DMS153 treated with DMSO at 0.1 percent for 48 hours (cell line): ENCODE data around the gene SMYD2.
"Not testable (repeated sequence)": the region's sequence is repeated elsewhere in the genome, so short reads cannot be mapped to it uniquely, and the experiment has no call there.

Experiments used
- DNase-seq: peaks from one replicate; lab custom pipeline; 2025; ENCODE audit not compliant: unreplicated experiment; lab: John Stamatoyannopoulos, UW

SMYD2 gene

DNA sequence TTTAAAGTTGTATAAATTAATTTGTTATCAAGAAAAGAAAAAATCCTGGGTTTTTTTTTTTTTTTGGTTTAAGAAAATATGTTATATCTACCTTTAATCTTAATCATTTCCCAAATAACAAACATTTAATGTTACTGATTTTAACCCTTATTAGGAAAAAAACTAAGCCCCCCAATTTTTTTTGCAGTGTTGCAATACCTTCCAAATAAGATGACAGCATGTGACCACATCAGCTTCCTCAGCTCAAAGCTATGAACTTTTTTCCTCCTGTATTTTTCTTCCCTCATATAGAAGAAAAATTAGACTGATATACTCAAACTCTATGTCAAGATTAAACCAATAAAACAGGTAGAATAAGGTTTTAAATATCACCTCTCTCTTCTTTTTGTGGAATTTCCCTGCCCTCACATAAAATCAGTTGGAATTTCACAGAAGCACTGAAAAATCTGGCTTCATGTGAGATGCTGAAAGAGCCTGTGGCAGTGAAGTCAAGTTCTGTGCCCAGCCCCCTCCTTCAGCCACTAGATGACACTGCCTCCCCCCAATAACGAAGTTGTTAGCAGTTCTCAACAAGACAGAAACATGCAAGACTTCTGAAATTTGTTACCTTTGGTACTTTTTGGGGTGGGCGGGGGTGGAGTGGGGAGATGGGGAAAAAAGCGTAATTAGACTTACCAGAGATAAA, 9.6 kb upstream of the SMYD2 start:
- no peak for DNase-seq

GRCh38 chr1:214271995-214272731, 8.8 kb upstream of the SMYD2 start:
- DNase-seq: no peak

DNA sequence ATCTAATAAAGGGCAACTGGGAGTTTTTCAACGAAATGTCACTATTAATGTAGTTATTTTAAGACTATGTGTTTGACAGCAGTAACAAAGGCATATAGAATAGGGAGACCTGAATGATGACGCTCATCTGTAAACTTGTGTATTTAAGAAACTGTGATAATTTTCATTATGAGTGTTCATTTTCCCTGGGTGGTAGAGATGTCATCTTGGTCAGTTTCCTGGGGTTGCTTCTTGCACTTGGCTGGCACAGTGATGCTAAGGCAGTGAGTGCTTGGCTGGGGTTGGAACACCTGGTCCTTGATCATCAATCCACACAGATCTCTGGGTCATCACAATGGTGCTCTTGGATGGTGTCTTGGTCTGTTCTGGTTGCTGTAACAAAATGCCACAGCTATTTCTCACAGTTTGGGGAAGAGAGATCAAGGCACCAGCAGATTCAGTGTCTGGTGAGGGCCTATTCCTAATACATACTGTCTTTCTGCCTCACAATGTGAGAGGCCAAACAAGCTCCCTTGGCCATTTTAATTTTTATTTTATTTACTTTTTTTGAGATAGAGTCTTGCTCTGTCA, 7.9 kb upstream of the SMYD2 start:
- DNase-seq: no peak

GRCh38 chr1:214275700-214276099, 5.3 kb upstream of the SMYD2 start:
- not testable (repeated sequence) for DNase-seq

DNA sequence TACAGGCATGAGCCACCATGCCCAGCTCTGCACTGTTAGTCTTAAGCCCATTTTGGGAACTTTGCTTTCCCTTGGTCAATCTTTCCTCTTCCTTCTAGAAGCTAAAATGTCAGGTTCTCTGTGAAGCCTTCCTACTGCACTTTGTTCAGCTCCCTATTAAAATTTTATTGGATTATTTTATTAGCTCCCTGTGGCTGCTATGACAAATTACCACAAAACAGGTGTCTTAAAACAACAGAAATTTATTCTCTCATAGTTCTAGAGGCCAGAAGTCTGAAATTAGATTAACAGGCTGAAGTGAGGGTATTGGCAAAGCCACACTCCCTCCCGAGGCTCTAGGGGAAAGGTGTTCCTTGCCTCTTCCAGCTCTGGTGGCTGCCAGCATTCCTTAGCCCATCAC, 4.2 kb upstream of the SMYD2 start:
- no peak for DNase-seq

DNA sequence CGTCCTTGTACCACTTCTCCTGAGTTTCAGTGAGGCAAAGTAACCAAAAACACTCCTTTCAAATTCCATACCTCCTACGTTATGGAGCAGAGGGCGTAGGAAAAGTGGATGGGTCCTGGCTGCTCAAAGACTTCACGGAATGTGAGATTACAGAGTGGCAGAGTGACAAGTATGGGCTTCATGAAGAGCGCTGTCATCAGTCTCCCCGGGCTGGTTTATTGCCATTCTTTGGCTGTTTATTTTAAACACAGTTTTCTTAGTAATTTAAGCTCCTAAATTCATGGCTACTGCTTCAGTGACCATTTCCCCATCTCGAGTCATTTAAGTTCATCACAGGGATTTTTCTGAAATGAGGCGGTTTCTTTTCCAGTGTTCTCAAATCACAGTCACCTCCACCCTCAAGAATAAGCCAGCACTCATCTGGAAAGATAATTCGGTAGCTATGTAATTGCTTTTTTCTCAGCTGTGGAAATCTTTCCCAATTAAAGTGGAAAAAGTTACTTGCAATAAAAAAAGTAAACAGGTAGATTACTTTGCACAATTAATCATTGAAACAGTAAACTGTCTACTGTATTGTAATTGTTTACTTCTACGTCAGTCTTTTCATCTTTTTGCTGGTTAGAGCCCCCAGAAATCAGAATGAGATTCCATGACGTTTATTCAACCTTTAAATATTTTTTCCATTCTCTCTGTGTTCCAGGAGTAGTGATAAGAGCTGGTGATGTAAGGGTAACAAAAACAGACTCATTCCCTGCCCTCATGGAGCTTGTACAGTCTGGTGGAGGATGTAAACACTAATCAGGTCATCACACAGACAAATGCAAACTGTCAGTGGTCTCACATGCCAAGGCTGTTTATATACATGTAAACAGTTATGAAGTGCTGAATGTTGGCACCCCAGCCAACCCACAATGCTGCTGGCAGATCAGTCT, 3.0 kb upstream of the SMYD2 start:
- no peak for DNase-seq

DNA sequence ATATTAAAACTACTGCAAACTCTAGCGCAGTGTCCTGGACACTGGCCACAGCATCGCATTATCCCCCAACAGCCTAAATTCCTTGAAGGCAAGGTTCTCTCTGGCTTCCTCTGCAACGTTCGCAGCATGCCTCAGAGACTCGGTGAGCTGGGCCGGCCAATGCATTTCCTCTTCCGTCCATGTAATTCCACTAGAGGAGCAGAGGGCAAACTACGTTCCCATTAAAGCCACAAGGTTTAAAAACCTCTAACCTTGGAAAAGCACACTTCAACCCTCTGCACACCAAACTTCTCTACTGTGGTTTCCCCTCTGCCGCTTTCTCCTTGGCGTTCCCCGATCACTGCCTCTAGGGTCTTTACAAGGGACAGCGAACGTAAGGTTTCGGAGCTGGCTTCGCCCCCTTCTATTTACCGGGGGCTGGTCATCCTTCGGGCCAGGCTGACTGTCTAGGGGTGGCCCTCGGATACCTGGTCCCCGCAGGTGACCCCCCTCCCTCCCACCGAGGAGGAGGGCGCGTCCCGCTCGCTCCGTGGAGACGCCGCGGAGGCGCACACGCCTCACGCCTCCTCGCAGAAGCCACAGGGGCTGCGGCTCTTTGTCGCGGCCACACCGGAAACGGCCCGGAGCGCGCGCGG, 456 bp upstream of the SMYD2 start:
- DNase-seq: peak; percentile 47

DNA sequence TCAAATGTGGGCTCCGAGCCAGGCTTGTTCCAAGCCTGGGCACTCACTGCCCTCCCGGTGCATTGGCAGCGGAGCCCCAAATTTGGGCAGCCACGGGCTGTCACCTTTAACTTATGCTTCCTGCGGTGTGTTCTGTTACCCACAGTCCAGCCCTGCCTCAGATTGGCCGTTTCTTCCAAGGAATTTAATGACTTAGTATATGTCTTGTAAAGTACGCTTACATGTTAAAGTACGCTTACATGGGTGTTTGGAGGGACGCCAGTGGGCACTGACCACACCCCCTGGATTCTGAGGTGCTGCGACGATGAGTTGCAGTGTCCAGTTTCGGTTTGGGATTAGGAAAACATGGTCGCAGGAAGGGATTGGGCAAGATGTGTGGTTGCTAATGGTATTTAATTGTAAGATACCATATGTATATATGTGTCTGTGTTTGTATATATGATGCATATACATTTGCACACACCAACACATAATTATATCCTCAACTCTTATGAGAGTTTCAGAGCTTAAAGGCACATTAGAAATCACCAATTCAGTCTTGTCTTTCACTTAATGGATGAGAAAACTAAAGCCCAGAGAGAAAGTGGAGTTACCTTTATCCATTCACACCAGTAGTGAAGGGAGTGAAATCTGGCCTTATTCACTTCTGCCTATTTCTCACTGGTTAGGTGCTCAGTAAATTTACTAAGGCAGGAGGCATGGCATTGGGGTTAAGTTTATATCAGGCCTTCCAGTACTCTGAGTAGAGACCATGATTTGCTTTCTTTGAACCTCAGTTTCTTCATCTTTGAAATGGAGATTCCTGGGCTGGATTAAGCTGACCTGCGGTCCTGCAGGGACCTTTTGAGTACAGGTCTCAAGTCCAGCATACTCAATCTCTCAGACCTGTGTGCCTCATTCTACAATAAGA, 1.0 kb downstream of the SMYD2 start:
- peak; percentile 53 for DNase-seq

DNA sequence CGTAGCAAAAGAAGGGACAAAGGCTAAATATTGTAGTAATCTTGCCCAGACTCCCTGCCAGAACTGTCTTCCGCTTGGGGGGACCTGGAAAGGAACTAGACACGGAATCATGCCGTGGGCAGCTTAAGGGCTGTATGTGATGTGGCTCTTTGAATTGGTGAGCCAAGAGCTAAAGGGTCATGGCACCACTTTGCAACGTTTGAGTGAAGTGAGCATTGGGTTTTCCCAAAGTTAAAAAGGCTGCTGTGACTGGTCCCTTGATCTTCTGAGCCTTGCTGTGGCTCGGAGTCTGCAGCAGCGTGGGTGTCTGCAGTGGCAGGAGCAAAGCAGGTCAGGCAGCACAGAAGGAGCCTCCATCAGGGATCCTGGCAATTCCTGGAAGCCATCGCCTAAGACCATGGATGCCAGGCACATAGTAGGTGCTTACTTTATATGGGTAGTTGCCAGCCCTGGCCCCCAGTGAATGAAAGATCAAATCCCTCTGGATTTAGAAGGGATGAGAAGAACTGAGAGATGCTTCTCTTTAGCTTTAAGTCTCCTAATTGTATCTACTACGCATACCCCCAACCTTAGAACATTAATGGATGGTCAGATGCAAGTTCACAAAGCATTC, 1.8 kb downstream of the SMYD2 start:
- DNase-seq: no peak

DNA sequence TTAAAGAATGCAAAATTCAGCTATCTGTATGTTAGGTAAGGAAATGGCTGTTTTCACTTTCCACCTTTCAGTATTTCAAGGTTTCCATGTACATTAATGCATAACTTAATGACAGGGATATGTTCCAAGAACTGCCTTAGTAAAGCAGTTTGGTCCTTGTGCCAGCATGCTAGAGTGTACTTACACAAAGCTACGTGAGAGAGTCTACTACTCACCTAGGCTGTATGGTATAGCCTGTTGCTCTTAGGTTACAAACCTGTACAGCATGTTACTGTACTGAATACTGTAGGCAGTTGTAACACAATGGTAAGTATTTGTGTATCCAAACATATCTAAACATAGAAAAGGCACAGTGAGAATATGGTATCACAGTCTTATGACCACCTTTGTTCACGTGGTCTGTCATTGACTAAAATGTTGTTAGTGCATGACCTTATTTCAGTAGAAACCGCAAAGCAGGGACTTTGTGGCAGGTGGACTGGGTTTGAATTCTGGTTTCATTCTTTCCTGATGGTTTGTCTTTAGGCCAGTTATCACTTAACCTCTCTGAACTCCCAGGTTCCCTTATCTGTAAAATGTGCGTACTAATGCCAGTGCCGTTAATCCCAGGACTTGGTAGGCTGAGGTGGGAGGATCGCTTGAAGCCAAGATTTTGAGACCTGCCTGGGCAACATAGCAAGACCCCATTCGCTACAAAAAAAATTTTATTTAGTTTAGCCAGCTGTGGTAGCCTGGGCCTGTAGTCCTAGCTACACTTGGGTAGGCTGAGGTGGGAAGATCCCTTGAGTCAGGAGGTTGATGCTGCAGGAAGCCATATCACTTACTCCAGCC, 4.9 kb downstream of the SMYD2 start:
- no peak for DNase-seq

DNA sequence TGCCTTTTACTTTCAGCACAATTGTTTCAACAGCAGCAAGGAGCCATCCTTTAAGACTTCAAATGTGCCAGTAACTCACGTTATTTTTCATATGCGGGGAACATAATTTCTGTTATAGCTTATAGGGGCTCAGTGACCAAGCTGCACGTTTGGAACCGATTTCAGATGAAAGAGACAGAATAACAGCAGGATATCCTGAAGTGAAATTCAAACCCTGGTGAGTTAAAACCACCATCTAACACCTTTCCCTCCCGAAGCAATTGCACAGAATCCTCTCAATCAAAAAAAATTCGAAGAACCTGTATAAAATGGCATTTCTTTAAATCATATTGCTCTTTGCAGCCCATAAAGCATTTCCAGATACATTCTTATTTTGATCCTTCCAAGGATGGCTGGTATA, 6.9 kb downstream of the SMYD2 start:
- DNase-seq: no peak

GRCh38 chr1:214289574-214290272, 8.8 kb downstream of the SMYD2 start:
- DNase-seq: no peak

DNA sequence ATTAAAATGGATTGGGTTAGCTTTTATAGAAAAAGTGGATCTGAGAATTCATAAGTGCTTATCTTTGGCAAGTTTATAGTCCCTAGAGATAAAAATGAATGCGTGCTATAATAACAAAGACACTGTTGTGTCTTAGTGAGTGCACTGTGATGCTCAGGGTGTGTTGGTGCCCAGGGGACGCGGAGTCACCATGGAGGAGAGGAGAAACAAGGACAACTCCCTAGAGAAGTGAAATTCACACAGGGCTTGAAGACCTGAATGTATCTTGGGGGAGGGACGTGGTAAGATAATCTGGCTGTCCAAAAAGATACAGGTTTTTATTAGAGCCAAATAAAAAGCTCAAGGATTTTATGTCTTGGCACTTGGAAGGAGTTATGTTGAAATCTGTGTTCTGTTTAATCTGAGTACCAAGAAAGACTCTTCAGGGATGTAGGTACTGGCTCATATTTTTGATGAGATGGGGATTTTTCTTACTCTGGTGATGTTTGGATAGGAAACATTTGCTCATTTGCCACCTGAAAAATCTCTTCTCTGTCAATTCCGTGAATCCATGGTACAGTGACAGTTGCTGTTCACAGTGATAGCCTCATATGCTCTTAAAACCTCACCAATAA, 9.6 kb downstream of the SMYD2 start:
- no peak for DNase-seq

GRCh38 chr1:214292322-214292721, 11.4 kb downstream of the SMYD2 start:
- DNase-seq: no peak

DNA sequence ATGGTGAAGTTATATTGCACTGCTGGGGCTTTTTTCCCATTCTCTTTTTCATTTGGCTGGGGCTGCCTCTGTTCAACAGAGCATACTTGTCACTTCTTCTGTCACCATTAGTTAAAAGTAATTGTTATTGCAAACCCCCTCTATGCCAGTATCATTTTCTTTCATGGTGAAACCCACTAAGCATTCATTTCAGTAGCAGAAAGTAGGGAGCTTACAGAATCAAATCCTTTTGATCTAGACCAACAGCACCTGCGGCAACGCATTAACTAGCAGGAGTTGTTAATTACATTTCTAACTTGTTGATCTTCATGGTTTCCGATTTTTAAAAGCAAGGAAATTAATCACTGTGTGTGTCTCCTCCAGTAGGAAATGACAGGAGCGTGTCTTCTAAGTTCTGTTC, 15.0 kb downstream of the SMYD2 start:
- no peak for DNase-seq

DNA sequence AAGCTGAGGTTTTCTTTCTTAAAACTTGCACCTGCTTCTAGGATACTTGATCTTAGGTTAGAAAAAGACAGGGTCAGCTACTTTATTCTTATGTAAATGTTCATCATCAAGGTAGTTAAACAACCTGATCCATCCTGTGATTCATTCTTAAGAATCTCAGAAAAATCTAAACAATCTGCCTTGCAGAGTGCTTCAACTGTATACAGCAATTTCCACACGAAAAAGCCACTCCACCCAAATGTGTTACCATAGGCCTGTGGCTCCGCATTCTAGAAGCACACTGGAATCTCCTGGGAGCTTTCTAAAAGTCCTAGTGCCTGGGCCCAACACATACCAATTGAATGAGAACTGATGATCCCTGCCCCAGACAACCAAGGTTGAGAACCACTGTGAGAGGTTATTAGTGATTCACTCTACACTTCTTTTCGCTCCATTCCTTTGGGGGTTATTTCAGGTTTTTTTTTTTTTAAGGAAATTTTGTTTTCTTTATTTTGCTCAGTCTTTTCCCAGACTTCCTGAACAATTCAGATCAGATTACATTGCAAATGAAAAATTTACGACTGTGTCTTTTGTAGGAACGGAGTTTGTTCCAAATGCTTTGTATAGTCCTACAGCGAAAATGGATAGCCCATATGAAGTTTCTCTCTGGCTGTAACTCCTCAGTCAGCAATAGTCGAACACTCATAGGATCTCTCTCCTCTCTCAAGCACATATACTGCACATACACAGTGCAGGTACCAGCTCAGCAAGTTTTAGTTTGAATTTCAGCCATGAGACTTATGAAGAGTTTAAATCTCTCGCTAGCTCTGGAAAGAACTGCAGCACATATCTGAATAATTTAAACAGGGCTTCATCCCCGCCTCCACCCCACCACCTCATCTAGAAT, 16.1 kb downstream of the SMYD2 start:
- no peak for DNase-seq
